NCI-H774 (cell line): ENCODE results near the gene FER.
"Not testable (repeated sequence)": the region's sequence is repeated elsewhere in the genome, so short reads cannot be mapped to it uniquely, and the experiment has no call there.

Experiments
- DNase-seq: peaks from one replicate; lab custom pipeline; 2025; lab: John Stamatoyannopoulos, UW

FER gene

DNA sequence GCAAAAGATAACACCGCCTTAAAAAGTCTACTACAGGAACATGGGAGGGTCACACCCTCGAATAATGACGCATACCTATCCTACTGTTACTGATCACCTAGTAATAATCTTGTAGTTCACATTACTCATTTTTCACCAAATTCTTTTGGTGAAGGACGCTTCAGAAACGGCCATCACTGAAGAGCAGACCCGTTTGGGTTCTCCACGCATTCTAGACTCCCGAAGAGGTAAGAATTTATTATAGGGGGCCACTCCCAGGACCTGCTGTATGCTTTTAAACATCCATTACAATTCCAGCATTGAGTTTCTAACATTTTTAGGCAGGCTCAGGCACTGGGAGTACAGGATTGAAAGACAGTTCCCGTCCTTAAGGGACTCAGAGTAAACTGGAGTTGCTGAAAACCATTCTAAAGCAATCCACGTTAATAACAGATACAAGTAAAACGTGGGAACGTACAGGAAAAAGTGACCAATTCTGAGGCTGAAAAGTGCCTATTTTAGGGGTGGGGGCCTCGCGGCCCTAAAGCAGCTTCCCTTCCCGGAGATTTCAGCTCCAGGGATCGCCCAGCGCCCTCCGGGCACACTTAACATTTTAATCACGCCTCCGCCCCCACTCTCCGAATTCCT, at the start of gene FER:
FER (plus strand) TSS at position 124 of the 627 bp plus-strand sequence. CDS start 50,286 bp downstream, outside the sequence.
- no peak for DNase-seq

DNA sequence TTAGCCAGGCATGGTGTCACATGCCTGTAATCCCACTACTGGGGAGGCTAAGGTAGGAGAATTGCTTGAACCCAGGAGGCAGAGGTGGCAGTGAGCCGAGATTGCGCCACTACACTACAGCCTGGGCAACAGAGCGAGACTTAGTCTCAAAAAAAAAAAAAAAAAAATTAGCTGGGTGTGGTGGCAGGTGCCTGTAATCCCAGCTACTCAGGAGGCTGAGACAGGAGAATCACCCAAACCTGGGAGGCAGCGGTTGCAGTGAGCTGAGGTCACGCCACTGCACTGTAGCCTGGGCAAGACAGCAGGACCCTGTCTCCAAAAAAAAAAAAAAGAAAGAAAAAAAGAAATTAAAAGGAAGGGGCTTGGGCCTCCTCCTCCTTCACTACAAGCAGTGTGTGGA, 47.3 kb upstream of the FER start:
- not testable (repeated sequence) for DNase-seq

DNA sequence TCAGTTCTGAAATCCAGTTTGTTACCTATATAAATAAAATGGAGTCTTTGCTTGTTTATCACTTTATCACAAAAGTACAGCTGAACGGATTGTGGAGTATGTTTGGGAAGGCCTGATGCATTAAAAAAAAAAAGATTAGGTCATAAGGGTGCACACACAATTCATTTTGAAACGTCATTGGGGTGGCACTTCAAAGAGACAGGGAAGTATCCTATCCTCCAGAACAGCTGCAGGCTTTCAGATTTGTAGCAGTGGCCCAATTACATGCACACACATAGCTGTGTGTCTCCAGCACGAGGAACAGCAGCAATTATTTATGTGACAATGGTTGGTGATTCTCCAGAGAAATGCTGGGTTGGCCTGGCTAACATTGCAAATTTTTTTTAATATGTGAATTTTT, 46.8 kb upstream of the FER start:
- DNase-seq = peak; percentile 19

DNA sequence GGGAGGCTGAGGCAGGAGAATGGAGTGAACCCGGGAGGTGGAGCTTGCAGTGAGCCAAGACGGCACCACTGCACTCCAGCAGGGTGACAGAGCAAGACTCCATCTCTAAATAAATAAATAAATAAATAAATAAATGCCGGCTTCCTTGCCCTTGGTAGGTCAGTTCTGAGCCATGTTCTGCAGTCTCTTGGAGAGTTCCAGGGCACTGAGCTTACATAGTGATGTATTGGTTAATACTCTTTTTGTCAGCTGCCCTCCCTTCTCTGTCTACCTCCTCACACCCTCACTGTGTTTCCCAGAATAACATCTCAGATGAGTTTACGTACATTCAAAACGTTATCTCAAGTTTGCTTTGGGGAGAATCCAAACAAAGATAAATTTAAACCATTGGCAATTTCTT, 45.2 kb upstream of the FER start:
- no peak for DNase-seq

DNA sequence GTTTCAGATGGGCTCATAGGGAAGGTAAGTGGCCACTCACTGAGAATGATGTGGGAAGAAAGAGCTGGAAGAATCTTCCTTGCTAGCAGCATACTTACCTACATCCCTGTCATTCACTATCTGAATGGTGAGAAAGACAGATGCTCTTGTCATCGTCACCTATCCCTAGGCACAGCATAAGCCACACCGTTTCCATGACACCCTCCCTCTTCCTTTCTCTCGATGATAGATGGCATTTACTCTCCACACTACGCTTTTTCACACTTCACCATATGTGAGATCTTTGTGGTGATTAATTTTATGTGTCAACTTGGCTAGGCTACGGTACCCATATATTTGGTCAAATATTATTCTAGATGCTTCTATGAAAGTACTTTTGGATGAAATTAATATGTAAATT, 44.4 kb upstream of the FER start:
- DNase-seq = no peak

DNA sequence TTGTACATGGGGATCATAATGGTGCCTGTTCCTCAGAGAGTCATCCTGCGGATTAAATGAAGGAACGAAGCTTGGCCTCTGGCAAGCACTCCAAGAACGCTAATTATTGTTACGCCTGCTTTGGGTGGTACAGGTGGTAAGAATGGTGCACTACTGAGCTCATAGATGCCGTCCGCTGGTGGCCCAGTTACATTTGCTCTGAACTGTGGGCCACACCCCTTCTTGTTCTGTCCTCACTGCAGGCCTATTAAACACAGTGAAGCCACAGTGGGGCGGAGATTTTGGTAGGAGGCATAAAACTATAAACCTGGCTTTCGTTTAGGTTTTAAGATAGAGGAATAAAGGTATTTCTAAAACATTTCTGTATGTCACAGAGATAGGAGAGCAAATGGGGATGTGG, 40.6 kb upstream of the FER start:
- DNase-seq = no peak

DNA sequence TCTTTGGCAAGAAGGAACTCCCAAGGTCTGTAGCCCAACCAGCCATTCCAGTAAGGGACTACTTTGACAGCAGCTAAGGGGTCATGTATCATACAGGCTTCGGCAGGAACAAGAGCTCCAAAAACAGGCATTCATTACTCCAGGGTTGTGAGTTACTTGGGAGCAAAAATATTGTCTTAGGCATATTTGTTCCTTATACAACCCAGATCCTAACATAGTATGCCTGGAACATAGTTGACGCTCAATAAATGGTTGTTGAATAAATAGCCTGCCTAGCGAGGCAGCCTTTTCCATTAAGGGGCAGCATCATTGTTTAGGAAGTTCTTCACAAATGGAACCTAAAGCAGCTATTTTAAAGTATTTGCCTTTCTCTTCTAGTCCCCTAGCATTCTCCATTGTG, 35.8 kb upstream of the FER start:
- no peak for DNase-seq

DNA sequence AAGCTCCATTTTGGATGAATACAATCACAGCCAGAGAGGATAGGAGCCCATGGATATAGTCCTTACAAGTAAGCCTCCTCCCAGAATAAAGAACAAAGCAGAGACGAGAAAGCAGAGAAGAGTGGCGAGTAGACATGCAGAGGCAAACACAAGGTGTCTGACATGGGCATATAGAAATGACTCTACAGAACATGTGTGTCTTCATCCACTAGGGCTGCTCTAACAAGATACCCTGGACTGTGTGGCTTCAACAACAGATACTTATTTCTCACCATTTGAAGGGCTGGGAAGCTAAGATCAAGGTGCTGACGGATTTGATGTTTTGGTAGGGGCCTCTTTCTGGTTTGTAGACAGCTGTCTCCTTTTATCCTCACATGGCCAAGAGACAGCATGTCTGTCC, 32.3 kb upstream of the FER start:
- DNase-seq = no peak

DNA sequence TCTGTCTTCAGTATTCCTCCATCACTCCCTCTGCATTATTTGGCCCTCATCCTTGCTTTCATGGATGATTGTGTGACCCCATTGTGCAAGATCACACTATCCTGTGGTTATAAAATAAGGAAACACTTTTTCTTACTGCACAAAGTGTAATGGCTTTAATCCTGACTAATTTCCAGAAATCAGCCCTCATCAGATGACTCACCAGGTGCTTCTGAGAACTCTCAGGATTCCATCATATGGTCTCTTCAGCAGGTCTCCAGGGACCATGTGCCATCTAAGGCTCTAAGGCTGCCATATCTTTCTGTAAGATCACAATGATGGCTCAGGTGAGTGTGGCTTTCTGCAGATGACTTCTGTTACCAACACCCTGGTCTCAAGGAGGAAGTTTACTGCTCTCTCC, 27.3 kb upstream of the FER start:
- no peak for DNase-seq

DNA sequence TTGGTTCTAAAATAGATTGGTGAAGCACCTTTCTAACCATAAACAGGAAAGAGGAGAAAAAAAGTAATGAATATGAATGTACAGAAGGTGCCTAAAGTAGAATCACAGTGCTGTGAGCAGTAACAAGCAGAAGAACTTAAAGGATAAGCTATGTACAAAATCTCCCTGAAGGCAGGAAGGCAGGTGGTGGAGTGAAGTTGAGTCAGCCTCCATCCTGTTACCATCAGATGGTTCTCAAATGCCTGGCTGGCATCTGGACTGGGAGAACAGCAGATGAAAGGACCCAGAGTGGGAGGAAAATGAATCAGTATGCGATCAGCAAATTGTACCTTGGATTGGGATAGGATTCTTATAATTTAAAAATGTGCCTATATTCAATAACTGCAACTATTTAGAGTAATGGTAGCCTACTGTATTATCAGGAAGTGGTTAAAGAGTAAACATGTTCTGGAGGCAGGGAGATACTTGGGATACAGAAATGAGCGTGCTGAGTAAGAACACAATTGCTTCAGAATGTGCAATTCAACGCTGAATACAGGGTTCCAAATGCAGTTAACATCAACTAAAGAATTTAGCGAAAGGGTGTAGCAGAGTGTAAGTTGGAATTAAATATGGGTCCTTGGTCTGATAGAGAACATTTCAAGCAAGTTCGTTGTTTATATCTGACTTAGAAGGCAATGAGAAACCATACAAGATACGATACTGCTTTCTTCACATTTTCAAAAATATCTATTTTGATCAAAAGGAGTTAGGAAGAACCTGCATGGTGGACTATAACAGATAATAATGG, 21.1 kb upstream of the FER start:
- DNase-seq = no peak

DNA sequence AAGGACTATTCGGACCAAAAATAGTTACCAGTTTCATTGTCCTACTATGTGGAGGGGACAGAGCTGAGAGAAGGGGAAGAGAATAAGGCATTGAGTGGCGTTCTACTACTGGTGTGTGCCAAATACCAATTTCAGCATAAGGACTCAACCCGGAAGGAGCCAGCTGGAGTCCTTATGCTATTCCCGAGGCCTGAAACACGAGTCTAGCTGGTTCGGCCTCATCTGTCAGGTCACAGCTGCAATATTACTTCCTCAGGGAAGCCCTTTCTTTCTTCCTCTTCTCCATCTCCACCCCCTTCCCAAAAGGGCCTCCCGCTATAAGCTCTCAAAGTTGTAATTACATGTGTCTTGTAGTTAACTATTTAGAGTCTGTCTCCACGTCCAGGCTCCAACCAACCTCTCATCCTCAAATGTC, 20.5 kb upstream of the FER start:
- peak; percentile 25 for DNase-seq

DNA sequence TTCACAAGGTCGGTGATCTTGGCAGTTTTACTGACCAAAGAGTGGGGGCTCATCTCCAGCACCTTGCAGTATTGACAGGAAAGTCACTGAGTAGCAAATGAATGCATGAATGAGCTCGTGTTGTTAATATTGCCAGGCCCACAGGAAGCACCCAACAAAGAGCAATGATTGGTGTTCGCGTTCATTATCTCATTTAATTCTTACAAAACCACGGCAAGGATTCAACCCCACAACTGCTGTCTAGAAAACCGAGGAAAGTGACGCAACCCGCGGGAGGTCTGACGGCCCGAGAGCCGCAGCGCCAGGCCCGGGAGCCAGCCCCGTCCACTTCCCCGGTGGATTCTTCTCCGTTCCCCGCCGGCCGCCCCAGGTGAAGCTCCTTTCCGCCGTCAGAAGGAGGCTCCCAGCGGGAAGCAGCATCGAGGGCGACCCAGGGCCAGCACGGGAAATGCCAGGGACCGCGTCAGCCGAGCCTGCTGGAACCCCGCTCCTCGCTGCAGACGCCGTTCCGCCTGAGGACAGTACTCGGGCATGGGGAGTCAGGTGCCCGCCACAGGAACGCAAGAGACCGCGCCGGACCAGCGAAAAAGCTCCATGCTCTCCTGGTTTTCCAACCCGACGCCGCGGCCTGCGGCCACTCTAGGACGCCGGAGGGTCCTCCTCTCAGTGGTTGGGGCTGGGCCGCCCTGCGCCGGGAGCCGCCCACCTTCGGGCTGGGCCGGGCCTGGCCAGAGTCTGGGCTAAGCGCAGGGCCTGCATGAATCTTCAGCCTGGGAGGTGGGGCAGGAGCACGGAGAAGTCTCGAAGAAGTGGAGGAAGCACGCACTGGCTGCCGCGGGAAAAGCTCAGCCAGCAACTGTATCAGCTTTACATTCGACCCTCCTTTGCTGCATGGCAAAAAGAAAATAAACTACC, 19.8 kb upstream of the FER start:
- peak; percentile 83 for DNase-seq

DNA sequence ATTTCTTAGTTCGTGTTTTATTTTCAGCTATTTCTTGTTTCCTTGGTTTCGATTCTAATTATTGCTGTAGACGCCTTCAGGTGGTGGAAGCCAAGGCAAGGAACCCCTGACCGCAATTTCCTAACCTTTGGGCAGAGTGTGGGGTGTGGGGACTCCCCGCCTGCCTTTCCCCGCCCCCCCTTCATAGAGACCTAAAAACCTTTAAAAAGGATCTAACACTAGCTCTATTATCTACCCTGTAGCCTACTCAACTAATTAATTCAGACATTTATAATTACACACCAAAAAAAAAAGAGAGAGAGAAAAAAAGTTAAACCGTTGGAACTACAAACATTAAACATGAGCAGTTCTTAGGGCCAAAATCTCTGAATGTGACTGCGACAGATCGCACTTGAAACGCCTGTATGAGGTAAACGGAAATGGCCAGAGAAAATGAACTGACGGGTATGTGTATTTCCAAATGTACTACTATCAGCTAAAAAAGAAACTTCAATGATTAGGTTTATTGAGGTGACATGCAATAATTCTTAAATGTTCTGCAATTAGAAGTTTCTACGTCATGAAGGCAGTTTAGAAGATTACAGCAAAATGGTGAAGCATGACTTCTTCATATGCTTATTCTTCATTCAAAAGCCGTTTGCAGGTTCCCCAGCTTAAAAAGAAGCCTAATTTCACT, 19.0 kb upstream of the FER start:
- no peak for DNase-seq

DNA sequence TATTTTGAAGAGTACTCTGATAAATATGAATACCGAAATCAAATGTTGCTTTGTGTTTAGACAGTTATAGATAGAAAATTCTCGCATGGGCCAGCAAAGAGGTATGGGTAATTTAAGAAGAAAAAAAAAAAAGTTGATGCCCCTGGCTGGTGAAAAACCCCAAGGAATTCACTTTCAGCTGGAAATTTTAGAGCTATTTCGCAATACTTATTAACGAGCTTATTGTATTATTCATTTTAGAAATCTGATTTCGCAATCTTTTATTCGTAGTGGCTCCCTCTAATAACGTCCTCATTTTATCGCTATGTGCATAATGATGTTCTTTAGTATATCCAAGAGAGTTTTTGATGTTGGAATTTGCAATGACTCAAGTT, 18.5 kb upstream of the FER start:
- DNase-seq = no peak

DNA sequence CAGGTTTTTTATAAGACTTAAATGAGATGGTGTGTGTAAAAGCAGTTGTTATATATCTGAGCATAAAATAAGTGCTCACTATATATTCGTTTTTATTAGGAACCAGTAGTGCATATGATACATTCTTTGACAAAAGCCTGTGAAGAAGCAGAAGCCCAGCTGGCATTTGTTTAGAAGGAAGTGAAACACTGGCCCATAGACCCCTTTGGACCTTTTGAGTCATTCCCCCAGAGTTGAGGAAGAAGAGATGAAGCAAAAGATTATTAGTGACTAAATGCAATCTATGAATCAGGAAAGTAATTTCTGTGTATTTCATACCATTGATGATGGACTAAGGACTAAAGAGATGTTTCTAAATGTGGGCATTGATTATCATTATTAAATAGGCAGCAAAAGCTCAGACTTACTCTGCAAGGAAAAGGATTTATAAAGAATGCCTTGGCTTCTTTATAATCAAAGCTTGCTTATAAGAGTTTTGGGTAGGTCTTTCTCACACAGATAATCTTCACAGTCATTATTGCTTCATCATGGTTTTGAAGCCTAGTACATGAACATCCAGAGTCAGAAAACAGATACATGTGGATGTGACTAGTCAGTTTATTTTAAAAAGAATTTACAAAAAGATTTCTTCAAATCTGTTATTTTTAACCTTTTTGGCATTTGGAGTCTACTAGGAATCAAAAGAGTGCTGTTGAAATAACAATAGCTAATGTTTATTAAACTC, 16.9 kb upstream of the FER start:
- no peak for DNase-seq

DNA sequence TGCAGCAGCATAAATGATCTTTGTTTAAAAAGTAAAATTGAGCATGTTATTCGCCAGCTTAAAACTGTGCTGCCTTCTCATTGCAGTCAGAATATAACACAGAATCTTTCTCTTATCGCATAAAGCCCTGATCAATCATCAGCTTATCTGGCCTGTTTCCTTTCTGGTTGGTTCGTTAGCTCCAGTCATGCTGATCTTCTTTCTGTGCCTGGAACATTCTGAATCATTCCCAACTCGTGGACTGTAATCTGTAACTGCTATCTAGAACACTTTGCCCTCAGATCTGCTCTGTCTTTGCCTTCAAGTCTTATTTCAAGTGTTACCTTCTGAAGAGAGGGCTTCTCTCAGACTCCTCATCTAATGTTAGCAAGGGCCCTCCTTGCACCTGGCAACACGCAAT, 11.9 kb upstream of the FER start:
- DNase-seq = no peak

DNA sequence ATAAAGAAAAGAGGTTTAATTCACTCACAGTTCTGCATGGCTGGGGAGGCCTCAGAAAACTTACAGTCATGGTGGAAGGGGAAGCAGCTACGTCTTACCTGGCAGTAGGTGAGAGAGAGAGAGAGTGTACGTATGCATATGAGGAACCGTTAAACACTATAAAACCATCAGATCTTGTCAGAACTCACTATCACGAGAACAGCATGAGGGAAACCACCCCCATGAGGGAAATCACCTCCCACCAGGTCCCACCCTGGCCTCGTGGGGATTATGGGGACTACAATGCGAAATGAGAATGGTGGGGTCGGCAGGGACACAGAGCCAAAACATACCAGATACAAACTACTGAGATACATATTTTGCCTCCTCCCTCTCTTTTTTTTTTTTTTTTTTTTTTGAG, 10.8 kb upstream of the FER start:
- DNase-seq = no peak

DNA sequence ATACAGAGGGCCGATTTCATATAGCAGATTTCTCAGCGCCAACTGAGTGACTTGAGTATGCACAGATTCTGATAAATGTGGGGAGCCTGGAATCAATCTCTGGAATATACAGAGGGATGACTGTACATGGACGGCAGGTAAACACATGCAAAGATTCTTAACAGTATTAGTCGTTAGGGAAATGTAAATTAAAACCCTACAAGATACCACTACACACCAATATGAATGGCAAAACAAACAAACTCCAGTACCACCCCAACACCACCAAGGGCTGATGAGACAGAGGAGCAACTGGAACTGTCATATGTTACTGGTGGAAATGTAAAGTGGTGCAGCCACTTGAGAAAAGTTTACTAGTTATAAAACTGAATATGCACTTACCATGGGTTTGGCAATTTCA, 8.3 kb upstream of the FER start:
- DNase-seq = no peak

DNA sequence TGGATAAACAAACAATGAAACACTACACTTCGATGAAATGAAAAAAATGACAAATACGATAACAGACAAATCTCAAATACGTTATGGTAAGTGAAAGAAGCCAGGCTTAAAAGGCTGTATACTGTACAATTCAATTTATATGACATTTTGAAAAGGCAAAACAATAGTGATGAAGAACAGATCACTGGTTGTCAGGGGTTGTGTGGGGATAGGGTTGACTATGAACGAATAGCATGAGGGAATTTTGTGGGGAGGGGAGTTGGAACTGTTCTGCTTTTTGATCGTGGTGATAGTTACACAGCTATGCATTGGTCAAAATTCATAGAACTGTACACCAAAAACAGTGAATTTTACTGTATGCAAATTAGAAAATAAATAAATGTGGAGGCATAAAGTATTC, 7.8 kb upstream of the FER start:
- DNase-seq = no peak

DNA sequence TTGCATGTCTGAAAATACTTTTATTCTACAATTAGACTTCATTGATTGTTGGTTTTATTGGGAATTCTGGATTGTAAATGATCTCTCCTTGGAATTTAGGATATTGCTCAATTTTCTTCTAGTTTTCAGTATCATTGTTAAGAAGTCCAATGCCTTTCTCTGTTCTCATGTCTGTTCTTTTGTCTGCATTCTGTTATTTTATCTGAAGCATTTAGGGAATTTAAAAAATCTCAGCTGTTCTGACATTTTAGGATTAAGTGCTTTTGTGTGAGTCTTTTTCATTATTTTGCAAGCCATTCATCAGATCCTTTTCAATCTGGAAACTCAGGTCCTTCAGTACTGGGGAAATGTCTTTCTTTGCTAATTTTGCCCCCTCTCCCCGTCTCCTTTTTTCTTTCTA, 4.4 kb upstream of the FER start:
- DNase-seq = no peak

DNA sequence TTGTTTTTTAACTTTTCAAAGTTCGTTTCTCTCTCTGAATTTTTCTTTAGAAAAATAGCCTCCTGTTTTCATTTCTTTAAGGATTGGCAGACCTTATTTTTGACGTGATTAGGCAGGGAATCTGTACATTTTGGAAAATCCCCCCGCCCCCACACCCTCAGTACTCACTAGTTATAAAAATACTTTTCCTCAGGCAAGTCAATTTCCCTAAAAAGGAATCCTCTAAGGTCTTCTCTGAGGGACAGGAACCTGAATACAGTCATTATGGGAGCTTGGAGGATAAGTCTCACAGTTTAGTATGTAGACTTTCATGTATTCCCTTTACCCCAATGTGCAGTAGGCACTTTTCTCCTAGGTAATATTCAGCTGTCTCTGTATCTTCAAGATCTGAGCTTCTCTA, 3.9 kb upstream of the FER start:
- no peak for DNase-seq
